ENCODE data around the gene SLX9. TPM values are rescaled to one million over a fixed set of nuclear protein-coding genes. Genes with fewer than 3 reads are reported as not detected.

The SLX9 gene
- polyA plus RNA-seq, 1 donor from 2014 or later = 15.4 TPM

- H4K20me1 ChIP-seq (ENCODE audit: insufficient read depth) = no peaks in the 10 kb centered on the region
- no peak overlapping the region for H3K4me2 ChIP-seq (ENCODE audit: low read length)
- H3K4me3 ChIP-seq (ENCODE audit: low read length) = no peak overlapping the region
- H3K27me3 ChIP-seq (ENCODE audit: insufficient read depth, low read depth, low read length) = no peaks in the 10 kb centered on the region
- H3K9me2 ChIP-seq (ENCODE audit: insufficient read depth, low read length) = no peaks in the 10 kb centered on the region
- TF ChIP-seq EP300 (conservative IDR thresholded peaks at IDR 0.05; ENCODE audit: poor library complexity, severe bottlenecking) (no peak), REST (IDR thresholded peaks at IDR 0.05; ENCODE audit: borderline replicate concordance) (no peak), POLR2AphosphoS5 (IDR thresholded peaks at IDR 0.05) (no peak), SMC3 (conservative IDR thresholded peaks at IDR 0.05; ENCODE audit: poor library complexity) (no peak), MXI1 (conservative IDR thresholded peaks at IDR 0.05; ENCODE audit: poor library complexity, severe bottlenecking) (no peak), CTCF (IDR thresholded peaks at IDR 0.05; ENCODE audit: poor library complexity, severe bottlenecking) (no peak), TAF1 (IDR thresholded peaks at IDR 0.05; ENCODE audit: low read depth) (no peak), EZH2 (IDR thresholded peaks at IDR 0.05; ENCODE audit: borderline replicate concordance, insufficient read depth, low read length, poor library complexity, severe bottlenecking) (no peak), RAD21 (conservative IDR thresholded peaks at IDR 0.05) (no peak)
- H3F3A ChIP-seq (ENCODE audit: insufficient read depth, low read length, poor library complexity, severe bottlenecking) = no peaks in the 10 kb centered on the region
- H3K79me2 ChIP-seq (replicated peaks; ENCODE audit: insufficient read depth, low read length) = no peaks in the 10 kb centered on the region
- no peak overlapping the region for H2AFZ ChIP-seq (ENCODE audit: low read depth, low read length)
- H3K9ac ChIP-seq (ENCODE audit: low read length) = no peak overlapping the region
- no peaks in the 10 kb centered on the region for H3K36me3 ChIP-seq (ENCODE audit: insufficient read depth, low read length)
- no peak overlapping the region for H3K27ac ChIP-seq (ENCODE audit: low read length)
- no peaks in the 10 kb centered on the region for H3K9me3 ChIP-seq (ENCODE audit: low read length)
Measured at GRCh38 chr21:45004059-45004422, 64.2 kb downstream of the SLX9 start.

- no peak overlapping the region for H2AFZ ChIP-seq (ENCODE audit: low read depth, low read length)
- TF ChIP-seq POLR2AphosphoS5 (IDR thresholded peaks at IDR 0.05) (no peak), SMC3 (conservative IDR thresholded peaks at IDR 0.05; ENCODE audit: poor library complexity) (no peak), RAD21 (conservative IDR thresholded peaks at IDR 0.05) (no peak), REST (IDR thresholded peaks at IDR 0.05; ENCODE audit: borderline replicate concordance) (no peak), CTCF (IDR thresholded peaks at IDR 0.05; ENCODE audit: poor library complexity, severe bottlenecking) (no peak), TAF1 (IDR thresholded peaks at IDR 0.05; ENCODE audit: low read depth) (no peak), EP300 (conservative IDR thresholded peaks at IDR 0.05; ENCODE audit: poor library complexity, severe bottlenecking) (no peak), EZH2 (IDR thresholded peaks at IDR 0.05; ENCODE audit: borderline replicate concordance, insufficient read depth, low read length, poor library complexity, severe bottlenecking) (no peak), MXI1 (conservative IDR thresholded peaks at IDR 0.05; ENCODE audit: poor library complexity, severe bottlenecking) (no peak)
- H3F3A ChIP-seq (ENCODE audit: insufficient read depth, low read length, poor library complexity, severe bottlenecking) = no peaks in the 10 kb centered on the region
Measured at GRCh38 chr21:45004481-45005247, 64.8 kb downstream of the SLX9 start.

More at GRCh38 chr21:45004481-45005247, 64.8 kb downstream of the SLX9 start:
- Histone ChIP-seq H3K27ac (ENCODE audit: low read length) (no peak overlapping the region), H3K79me2 (replicated peaks; ENCODE audit: insufficient read depth, low read length) (no peaks in the 10 kb centered on the region), H3K9me2 (ENCODE audit: insufficient read depth, low read length) (no peaks in the 10 kb centered on the region), H3K27me3 (ENCODE audit: insufficient read depth, low read depth, low read length) (no peaks in the 10 kb centered on the region), H3K4me3 (ENCODE audit: low read length) (no peak overlapping the region), H3K9ac (ENCODE audit: low read length) (no peak overlapping the region), H3K9me3 (ENCODE audit: low read length) (no peaks in the 10 kb centered on the region), H4K20me1 (ENCODE audit: insufficient read depth) (no peaks in the 10 kb centered on the region), H3K4me2 (ENCODE audit: low read length) (no peak overlapping the region), H3K36me3 (ENCODE audit: insufficient read depth, low read length) (no peaks in the 10 kb centered on the region)
